Prostate gland (tissue), 2 donors: ENCODE results near the gene ASCL2. TPM values are rescaled to one million over a fixed set of nuclear protein-coding genes. Genes with fewer than 3 reads are reported as not detected.

Source experiments
- DNase-seq: peaks from one replicate; pipeline ENCODE4 v3.0.0-alpha.2; 2019; ENCODE audit warnings: low spot score
- H3K27ac ChIP-seq, 2 donors: fragments of 200-600 bp; sonication (generic); 2 replicates each; pipeline ENCODE4 v1.5.1; 2017 to 2019
- H3K27me3 ChIP-seq: fragments of 200-600 bp; sonication (generic); replicated peaks from 2 replicates; pipeline ENCODE4 v1.5.1; 2019; ENCODE audit not compliant: insufficient read depth
- H3K36me3 ChIP-seq, 2 donors: fragments of 200-600 bp; sonication (generic); 1 replicate in 1 of 2; 2 replicates in 1 of 2; pipeline versions ENCODE4 v1.5.1 to v1.8.1; 2017 to 2019
- H3K4me1 ChIP-seq: fragments of 200-600 bp; sonication (generic); replicated peaks from 2 replicates; pipeline ENCODE4 v1.5.1; 2019
- H3K4me3 ChIP-seq, 2 donors: fragments of 200-600 bp; sonication (generic); 2 replicates each; pipeline ENCODE4 v1.5.1; 2017 to 2019
- H3K9me3 ChIP-seq: fragments of 200-600 bp; sonication (generic); 2 replicates; pipeline ENCODE4 v1.5.1; 2017
- POLR2A ChIP-seq: fragments of 450-650 bp; IDR thresholded peaks from one replicate; pipeline ENCODE4 v1.6.1; 2016; ENCODE audit warnings: antibody characterized with exemption, mild to moderate bottlenecking
- POLR2AphosphoS5 ChIP-seq: sonication (generic); formaldehyde crosslinking; IDR thresholded peaks from one replicate; pipeline ENCODE4 v1.6.1; 2017; ENCODE audit warnings: antibody characterized with exemption
- WGBS: methylation state at CpG from one replicate; pipeline ENCODE4 v1.1.5; 2018; 5-methylcytosine and 5-hydroxymethylcytosine counted together
- intact Hi-C: fragments of 100-400 bp; cut with DNase I; formaldehyde crosslinking; loops from one replicate; pipeline ENCODE4 v1.14.2; 2022
- total RNA-seq, 2 donors: library from RNA; depleted of rRNA; stranded (reverse); fragments of >200 nt; gene quantifications; one replicate each; pipeline ENCODE4 v1.1.0, GENCODE V29; 2016
- TF ChIP-seq, protein P1 (sequence below), 4 experiments: fragments of 200-600 bp in 2 of 4; fragments of 450-650 bp in 2 of 4; sonication (generic) in 2 of 4; IDR thresholded peaks; 1 replicate in 3 of 4; 2 replicates in 1 of 4; pipeline ENCODE4 v1.5.1; 2016 to 2019; ENCODE audit warnings: antibody characterized with exemption in 4 of 4, mild to moderate bottlenecking in 2 of 4, moderate library complexity in 2 of 4

ASCL2 gene
- total RNA-seq, 2 donors from 2014 or later, result 3.9 to 7.9 TPM

- DNase-seq, result no peak
- H3K36me3 ChIP-seq, result no peaks in the 10 kb centered on the region
- H3K4me1 ChIP-seq, result no peaks in the 10 kb centered on the region
- no peak overlapping the region for H3K4me3 ChIP-seq
- no peak for TF ChIP-seq POLR2A
- TF ChIP-seq POLR2AphosphoS5, result no peak
- TF ChIP-seq, protein P1, sequence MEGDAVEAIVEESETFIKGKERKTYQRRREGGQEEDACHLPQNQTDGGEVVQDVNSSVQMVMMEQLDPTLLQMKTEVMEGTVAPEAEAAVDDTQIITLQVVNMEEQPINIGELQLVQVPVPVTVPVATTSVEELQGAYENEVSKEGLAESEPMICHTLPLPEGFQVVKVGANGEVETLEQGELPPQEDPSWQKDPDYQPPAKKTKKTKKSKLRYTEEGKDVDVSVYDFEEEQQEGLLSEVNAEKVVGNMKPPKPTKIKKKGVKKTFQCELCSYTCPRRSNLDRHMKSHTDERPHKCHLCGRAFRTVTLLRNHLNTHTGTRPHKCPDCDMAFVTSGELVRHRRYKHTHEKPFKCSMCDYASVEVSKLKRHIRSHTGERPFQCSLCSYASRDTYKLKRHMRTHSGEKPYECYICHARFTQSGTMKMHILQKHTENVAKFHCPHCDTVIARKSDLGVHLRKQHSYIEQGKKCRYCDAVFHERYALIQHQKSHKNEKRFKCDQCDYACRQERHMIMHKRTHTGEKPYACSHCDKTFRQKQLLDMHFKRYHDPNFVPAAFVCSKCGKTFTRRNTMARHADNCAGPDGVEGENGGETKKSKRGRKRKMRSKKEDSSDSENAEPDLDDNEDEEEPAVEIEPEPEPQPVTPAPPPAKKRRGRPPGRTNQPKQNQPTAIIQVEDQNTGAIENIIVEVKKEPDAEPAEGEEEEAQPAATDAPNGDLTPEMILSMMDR (IDR thresholded peaks at IDR 0.05), result no peak
- no peaks in the 10 kb centered on the region for H3K27me3 ChIP-seq
- no peaks in the 10 kb centered on the region for H3K9me3 ChIP-seq
- no peak overlapping the region for H3K27ac ChIP-seq
- intact Hi-C loops, result no loop called here
- 83% methylated on average over 20 of the region's 20 CpGs for WGBS
Observed at GRCh38 chr11:2249189-2249916, 21.0 kb downstream of the ASCL2 start.

GRCh38 chr11:2248762-2249161, 21.6 kb downstream of the ASCL2 start:
- H3K36me3 ChIP-seq, result no peaks in the 10 kb centered on the region
- TF ChIP-seq, protein P1 (IDR thresholded peaks at IDR 0.05), result no peak
- no peak for TF ChIP-seq POLR2AphosphoS5
- no peak for TF ChIP-seq POLR2A
- no peaks in the 10 kb centered on the region for H3K9me3 ChIP-seq
- no peaks in the 10 kb centered on the region for H3K4me1 ChIP-seq
- intact Hi-C loops, result no loop called here
- no peak overlapping the region for H3K4me3 ChIP-seq
- no peaks in the 10 kb centered on the region for H3K27me3 ChIP-seq
- WGBS, result 93% methylated on average over 4 of the region's 7 CpGs
- no peak overlapping the region for H3K27ac ChIP-seq
- no peak for DNase-seq

GRCh38 chr11:2248242-2248641, 22.1 kb downstream of the ASCL2 start:
- DNase-seq, result no peak
- intact Hi-C loops, result no loop called here
- WGBS, result 96% methylated on average over 11 of the region's 11 CpGs
- no peaks in the 10 kb centered on the region for H3K4me1 ChIP-seq
- H3K27me3 ChIP-seq, result no peaks in the 10 kb centered on the region
- H3K36me3 ChIP-seq, result no peaks in the 10 kb centered on the region
- H3K4me3 ChIP-seq, result no peak overlapping the region
- TF ChIP-seq POLR2AphosphoS5 (no peak), POLR2A (no peak)
- TF ChIP-seq, protein P1 (IDR thresholded peaks at IDR 0.05), result no peak
- no peak overlapping the region for H3K27ac ChIP-seq
- no peaks in the 10 kb centered on the region for H3K9me3 ChIP-seq

DNA sequence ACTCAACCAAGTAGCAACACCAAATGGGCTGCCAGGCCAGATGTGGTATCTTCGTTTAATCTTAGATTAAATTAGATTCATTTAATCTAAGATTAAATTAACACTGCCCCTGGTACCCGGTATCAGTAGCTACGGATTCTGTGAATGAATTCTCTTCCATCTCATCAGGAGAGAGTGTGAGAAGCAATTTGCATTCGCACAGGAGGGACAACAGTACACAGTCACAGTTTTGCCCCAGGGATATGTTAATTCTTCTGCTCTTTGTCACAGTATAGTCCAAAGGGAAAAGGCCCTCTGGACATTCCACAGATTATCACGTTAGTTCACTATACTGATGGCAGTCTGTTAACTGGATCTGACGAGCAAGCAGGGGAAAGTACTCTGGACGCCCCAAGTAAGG, 22.9 kb downstream of the ASCL2 start:
- Histone ChIP-seq H3K4me1 (no peaks in the 10 kb centered on the region), H3K36me3 (no peaks in the 10 kb centered on the region), H3K9me3 (no peaks in the 10 kb centered on the region), H3K27me3 (no peaks in the 10 kb centered on the region), H3K4me3 (no peak overlapping the region), H3K27ac (no peak overlapping the region)
- TF ChIP-seq, protein P1 (IDR thresholded peaks at IDR 0.05), result no peak
- no peak for TF ChIP-seq POLR2A
- TF ChIP-seq POLR2AphosphoS5, result no peak
- no peak for DNase-seq
- WGBS, result 89% methylated on average over 7 of the region's 7 CpGs
- intact Hi-C loops, result no loop called here

DNA sequence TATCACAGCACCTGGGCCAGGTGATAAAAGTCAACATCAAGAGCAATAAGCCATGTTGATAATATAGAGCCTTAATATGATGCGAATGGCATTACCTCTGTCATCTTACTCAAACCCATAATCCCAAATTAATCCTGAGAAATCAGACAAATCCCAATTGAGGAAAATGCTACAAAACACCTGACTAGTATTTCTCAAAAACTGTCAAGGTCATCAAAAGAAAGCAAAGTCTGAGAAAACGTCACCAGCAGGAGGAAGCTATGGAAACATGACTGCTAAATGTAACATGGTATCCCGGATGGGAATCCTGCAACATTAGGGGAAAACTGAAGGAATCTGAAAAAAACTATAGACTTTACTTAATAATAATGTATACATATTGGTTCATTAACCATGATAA, 29.6 kb downstream of the ASCL2 start:
- intact Hi-C loops, result no loop called here
- no peak for DNase-seq
- WGBS, result 75% methylated on average over 3 of the region's 3 CpGs
- no peak overlapping the region for H3K4me3 ChIP-seq
- no peaks in the 10 kb centered on the region for H3K27me3 ChIP-seq
- TF ChIP-seq POLR2AphosphoS5, result no peak
- TF ChIP-seq, protein P1 (IDR thresholded peaks at IDR 0.05), result no peak
- no peak for TF ChIP-seq POLR2A
- no peaks in the 10 kb centered on the region for H3K9me3 ChIP-seq
- no peak overlapping the region for H3K27ac ChIP-seq
- H3K36me3 ChIP-seq, result no peaks in the 10 kb centered on the region
- no peaks in the 10 kb centered on the region for H3K4me1 ChIP-seq
